AG10803 (cell line): Measurements from ENCODE around the gene TUBGCP2.
A peak's percentile ranks its signal among the peaks of the same experiment; 100 is the strongest.

ENCODE experiments used
- DNase-seq: peaks from one replicate; pipeline ENCODE4 v3.0.0; 2010; ENCODE audit warnings: low read depth
- H3K4me3 ChIP-seq: 2 replicates; pipeline ENCODE4 v1.5.1; 2011; ENCODE audit warnings: mild to moderate bottlenecking, low read length, control low read depth
- CTCF ChIP-seq: conservative IDR thresholded peaks from 2 replicates; pipeline ENCODE4 v1.5.1; 2011; ENCODE audit warnings: mild to moderate bottlenecking, low read length, control low read depth, inconsistent platforms

The TUBGCP2 gene, protein sequence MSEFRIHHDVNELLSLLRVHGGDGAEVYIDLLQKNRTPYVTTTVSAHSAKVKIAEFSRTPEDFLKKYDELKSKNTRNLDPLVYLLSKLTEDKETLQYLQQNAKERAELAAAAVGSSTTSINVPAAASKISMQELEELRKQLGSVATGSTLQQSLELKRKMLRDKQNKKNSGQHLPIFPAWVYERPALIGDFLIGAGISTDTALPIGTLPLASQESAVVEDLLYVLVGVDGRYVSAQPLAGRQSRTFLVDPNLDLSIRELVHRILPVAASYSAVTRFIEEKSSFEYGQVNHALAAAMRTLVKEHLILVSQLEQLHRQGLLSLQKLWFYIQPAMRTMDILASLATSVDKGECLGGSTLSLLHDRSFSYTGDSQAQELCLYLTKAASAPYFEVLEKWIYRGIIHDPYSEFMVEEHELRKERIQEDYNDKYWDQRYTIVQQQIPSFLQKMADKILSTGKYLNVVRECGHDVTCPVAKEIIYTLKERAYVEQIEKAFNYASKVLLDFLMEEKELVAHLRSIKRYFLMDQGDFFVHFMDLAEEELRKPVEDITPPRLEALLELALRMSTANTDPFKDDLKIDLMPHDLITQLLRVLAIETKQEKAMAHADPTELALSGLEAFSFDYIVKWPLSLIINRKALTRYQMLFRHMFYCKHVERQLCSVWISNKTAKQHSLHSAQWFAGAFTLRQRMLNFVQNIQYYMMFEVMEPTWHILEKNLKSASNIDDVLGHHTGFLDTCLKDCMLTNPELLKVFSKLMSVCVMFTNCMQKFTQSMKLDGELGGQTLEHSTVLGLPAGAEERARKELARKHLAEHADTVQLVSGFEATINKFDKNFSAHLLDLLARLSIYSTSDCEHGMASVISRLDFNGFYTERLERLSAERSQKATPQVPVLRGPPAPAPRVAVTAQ

GRCh38 chr10:133308421-133309099 lies at the start of gene TUBGCP2, which contains the start of gene ZNF511:
Gene TUBGCP2, minus strand, starts transcription at chr10:133308872. Its CDS starts 5,931 bp downstream, at chr10:133302941.
Gene ZNF511, plus strand, starts transcription at chr10:133308914. Its CDS starts 30 bp downstream, at chr10:133308944.
- peak; percentile 84 for DNase-seq
- H3K4me3 ChIP-seq: peak within 1 kb of the TSS; percentile 92
- TF ChIP-seq CTCF: peak; percentile 14; the same call in 1 of the 2 replicates

DNA sequence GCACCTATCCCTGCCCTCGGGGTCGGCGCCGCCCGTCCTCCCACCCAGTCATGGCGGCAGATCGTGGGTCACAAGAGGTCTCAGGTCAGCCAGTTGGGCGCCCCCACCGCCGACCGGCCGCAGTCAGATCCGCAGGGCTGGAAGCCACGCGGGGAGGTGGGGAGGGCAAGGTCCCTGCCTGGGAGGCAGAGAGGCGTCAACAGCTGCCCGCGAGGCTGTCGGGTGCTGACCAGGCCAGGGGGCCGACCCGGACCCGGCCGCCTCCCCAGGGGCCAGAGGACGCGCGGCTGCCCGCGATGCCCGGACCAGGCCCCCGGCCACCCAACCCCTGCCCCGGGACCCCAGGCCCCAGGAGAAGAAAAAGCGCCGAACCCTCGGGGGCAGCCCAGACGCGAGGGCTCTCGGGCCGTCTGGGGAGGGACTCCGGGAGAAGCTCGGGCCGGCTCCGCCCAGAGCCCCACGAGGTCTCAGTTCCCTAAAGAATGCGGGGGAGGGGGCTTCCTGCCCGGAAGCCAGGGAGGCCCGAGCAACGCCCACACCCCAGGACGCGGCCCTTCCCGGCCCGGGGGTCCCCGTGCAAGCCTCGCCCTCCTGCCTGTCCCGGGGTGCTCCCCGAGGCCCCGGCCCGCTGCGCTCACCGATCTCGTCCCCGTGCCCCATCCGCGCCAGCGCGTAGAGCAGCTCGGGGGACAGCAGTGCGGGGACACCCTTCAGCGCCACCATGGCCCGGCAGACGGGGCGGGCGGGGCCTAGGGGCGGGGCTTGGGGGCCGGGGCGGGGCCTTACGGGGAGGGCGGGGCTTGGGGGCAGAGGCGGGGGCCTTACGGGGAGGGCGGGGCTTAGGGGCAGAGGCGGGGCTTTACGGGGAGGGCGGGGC lies 48.9 kb upstream of the TUBGCP2 start, which contains the start of gene FUOM:
Gene FUOM, minus strand, starts transcription at position 735 of the 877 bp plus-strand sequence. Its CDS starts 12 bp downstream, at position 723.
- peak; percentile 15 for DNase-seq
- TF ChIP-seq CTCF: no peak
- peak within 1 kb of the TSS; percentile 58 for H3K4me3 ChIP-seq

DNA sequence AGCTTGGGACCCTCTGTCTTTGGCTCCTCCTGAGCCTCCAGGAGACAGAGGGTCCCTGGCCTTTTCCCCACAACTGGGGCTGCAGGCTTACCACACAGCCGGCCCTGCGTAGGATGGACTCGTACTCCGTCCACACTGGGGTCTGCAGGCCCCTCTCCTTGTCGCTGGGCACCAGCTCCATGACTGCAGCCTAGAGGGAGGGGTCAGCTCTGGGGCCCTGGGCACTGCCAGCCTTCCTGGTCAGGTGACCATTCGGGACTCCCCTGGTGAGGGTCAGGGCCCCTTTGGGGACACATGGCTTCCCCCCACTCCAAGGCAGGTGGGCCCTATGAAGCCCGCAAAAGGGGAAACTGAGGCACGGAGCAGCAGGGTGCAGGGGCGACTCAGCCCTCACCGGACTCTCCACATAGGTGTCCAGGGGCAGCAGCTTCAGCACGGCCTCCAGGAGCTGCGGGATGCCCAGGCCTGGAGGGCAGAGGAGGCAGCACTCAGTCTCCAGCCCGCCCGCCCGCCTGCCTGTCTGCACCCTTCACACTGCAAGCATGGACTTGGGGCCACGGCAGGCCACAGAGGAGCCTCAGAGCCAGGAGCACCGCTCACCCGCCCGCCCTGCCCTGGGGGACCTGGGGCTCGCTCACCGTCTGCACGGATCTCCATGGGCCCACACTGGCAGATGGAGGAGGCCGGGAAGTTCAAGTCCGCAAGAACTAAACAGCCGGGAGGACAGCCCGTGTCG lies 48.0 kb upstream of the TUBGCP2 start:
- DNase-seq: no peak
- no peak for TF ChIP-seq CTCF
- peak overlapping the region; percentile 58 for H3K4me3 ChIP-seq

GRCh38 chr10:133355991-133356390 lies 47.3 kb upstream of the TUBGCP2 start:
- no peak for DNase-seq
- no peak for TF ChIP-seq CTCF
- no peak overlapping the region for H3K4me3 ChIP-seq

DNA sequence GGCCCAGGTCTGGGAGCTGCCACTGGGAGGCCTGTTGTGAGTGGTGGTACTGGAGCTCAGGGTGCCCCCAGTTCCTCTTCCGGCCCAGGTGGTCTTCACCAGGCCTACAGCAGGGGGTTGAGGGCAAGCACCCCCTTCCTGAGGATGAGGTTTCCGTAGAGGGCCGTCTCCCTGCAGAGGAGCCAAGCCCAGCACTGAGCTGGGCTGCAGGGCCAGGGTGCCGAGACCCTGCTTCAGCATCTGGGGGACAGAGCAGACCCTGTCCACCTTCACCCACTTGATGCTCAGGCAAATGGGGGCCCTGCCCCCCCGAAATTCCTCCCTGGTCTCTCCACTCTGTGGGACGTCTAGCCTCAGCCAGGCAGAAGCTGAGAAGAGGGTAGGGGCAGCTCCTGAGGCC lies 46.6 kb upstream of the TUBGCP2 start:
- no peak for TF ChIP-seq CTCF
- DNase-seq: no peak
- no peak overlapping the region for H3K4me3 ChIP-seq
